ENCODE data around the gene FRMPD1. TPM values are rescaled to one million over a fixed set of nuclear protein-coding genes. Genes with fewer than 3 reads are reported as not detected.

Gene FRMPD1
- total and polyA plus RNA-seq, 11 donors = 0.03 to 1.9 (median 0.75) TPM

DNA sequence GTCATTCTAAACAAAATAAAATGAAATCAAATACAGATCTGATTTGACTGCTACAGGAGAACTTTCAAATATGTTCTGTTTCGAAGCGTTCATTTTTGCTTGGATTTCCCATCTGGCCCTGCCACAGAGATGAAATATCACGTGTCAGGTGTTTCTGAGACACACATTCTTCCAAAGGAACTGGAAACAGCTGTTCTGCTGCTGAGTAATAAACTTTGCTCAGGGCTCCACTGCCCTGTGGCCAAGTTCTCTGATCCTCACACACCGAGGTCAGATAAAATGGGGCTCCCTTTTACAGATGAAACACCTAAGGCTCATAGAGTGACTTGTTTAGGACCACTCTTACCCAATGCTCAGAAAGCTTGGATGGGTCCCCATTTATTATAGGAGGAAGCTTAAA is 42.5 kb downstream of the FRMPD1 start:
- WGBS, 4 donors = 44 to 55% (median 47%) methylated on average over 4 of the region's 4 CpGs
- no peak for TF ChIP-seq POLR2A (IDR thresholded peaks at IDR 0.05)
- TF ChIP-seq, protein P1, sequence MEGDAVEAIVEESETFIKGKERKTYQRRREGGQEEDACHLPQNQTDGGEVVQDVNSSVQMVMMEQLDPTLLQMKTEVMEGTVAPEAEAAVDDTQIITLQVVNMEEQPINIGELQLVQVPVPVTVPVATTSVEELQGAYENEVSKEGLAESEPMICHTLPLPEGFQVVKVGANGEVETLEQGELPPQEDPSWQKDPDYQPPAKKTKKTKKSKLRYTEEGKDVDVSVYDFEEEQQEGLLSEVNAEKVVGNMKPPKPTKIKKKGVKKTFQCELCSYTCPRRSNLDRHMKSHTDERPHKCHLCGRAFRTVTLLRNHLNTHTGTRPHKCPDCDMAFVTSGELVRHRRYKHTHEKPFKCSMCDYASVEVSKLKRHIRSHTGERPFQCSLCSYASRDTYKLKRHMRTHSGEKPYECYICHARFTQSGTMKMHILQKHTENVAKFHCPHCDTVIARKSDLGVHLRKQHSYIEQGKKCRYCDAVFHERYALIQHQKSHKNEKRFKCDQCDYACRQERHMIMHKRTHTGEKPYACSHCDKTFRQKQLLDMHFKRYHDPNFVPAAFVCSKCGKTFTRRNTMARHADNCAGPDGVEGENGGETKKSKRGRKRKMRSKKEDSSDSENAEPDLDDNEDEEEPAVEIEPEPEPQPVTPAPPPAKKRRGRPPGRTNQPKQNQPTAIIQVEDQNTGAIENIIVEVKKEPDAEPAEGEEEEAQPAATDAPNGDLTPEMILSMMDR (IDR thresholded peaks at IDR 0.05) = no peak
- Histone ChIP-seq H3K4me1 (no peaks in the 10 kb centered on the region), H3K27ac (no peak overlapping the region), H3K27me3 (peaks cover 0 to 13% (median 0%) of the 10 kb centered on the region in 9 donors), H3K9me3 (no peaks in the 10 kb centered on the region), H3K36me3 (no peaks in the 10 kb centered on the region), H3K4me3 (no peak overlapping the region)
- no peak for ATAC-seq
- no peak for DNase-seq
- intact Hi-C loops (cut with DNase I) = loop anchor here in 1 of 10 donors (2.0 kb wide), 1 partner anchor 18 kb away; no protein-coding TSS in a partner anchor

DNA sequence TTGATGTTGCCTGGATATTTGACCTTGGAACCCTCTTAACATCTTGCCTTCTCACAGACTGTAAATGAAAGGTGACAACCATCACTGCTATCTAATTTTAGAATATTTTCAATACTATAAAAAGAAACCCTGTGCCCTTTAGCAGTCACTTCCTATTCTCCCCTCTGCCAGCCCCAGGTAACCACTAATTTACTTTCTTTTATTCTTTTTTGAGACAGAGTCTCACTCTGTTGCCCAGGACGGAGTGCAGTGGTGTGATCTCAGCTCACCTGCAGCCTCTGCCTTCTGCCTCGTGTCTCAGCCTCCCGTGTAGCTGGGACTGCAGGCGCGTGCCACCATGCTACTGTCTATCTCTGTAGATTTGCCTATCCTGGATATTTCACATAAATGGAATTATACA is 43.6 kb downstream of the FRMPD1 start:
- ATAC-seq = no peak
- Histone ChIP-seq H3K4me1 (no peaks in the 10 kb centered on the region), H3K9me3 (no peaks in the 10 kb centered on the region), H3K27me3 (peaks cover 0 to 13% (median 0%) of the 10 kb centered on the region in 9 donors), H3K4me3 (no peak overlapping the region), H3K27ac (no peak overlapping the region), H3K36me3 (no peaks in the 10 kb centered on the region)
- WGBS, 4 donors = 83 to 90% (median 89%) methylated on average over 5 of the region's 5 CpGs
- TF ChIP-seq POLR2A (IDR thresholded peaks at IDR 0.05) = no peak
- TF ChIP-seq, protein P1 (IDR thresholded peaks at IDR 0.05) = no peak
- DNase-seq = no peak
- intact Hi-C loops (cut with DNase I) = no loop called here

DNA sequence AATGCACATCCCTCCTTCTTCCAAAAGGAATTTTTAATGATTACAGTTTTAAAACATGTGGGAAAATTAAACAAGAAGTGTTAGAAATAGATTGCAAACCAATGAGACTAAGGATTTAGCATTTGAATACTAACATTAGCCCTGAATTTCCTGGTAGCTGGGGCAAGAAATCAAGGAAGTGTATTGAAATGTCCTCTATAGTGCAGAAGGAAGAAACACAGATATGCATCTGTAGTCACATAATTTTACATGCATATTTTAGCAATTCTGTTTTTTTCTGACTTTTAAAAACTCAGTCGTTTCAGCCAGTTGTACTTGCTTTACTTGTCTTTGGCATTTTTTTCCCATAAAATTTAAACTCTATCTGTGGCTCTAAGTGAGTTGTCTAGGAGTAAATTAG is 45.8 kb downstream of the FRMPD1 start:
- TF ChIP-seq POLR2A (IDR thresholded peaks at IDR 0.05) = no peak
- TF ChIP-seq, protein P1 (IDR thresholded peaks at IDR 0.05) = no peak
- no peaks in the 10 kb centered on the region for H3K9me3 ChIP-seq
- peaks cover 0 to 13% (median 0%) of the 10 kb centered on the region in 9 donors for H3K27me3 ChIP-seq
- DNase-seq (no peak), ATAC-seq (no peak)
- H3K36me3 ChIP-seq = no peaks in the 10 kb centered on the region
- H3K27ac ChIP-seq = no peak overlapping the region
- H3K4me1 ChIP-seq = no peaks in the 10 kb centered on the region
- intact Hi-C loops (cut with DNase I) = no loop called here
- H3K4me3 ChIP-seq = no peak overlapping the region
- 45 to 72% (median 55%) methylated on average over 1 of the region's 1 CpG for WGBS, 4 donors

DNA sequence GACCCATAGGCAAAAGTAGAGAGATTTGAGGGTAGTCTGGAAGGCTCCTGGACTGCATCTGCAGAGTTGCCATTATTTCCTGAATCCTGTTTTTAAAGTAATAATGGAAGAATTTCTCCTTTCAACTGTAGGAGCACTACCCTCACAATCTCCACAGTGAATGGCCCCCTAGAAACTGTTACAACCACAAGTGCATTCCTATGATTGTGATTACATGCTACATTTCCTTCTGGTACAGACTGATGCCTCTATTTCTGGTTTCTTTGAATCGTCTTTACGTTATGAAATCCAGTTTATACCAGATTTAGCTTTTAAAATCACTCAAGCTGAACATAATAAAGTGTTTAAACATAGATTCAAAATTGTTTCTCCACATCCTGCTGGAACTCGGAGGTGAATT is 49.4 kb downstream of the FRMPD1 start:
- TF ChIP-seq POLR2A (IDR thresholded peaks at IDR 0.05) = no peak
- TF ChIP-seq, protein P1 (IDR thresholded peaks at IDR 0.05) = no peak
- ATAC-seq (no peak), DNase-seq (no peak)
- no peak overlapping the region for H3K27ac ChIP-seq
- WGBS, 4 donors = 56 to 75% (median 60%) methylated on average over 3 of the region's 3 CpGs
- H3K4me3 ChIP-seq = no peak overlapping the region
- H3K36me3 ChIP-seq = no peaks in the 10 kb centered on the region
- H3K27me3 ChIP-seq = peaks cover 0 to 13% (median 0%) of the 10 kb centered on the region in 9 donors
- intact Hi-C loops (cut with DNase I) = loop anchor here in 1 of 10 donors (10.0 kb wide), 1 partner anchor 115 kb away; no protein-coding TSS in a partner anchor
- no peaks in the 10 kb centered on the region for H3K4me1 ChIP-seq
- no peaks in the 10 kb centered on the region for H3K9me3 ChIP-seq

Measured in heart left ventricle (tissue), 16 donors.